HUES48 (cell line): ENCODE results near the gene DLX3.

ENCODE experiments used
- H3K27ac ChIP-seq: one replicate; pipeline ENCODE4 v1.7.0; 2013; ENCODE audit warnings: low read depth, low read length, inconsistent platforms
- H3K27me3 ChIP-seq: 2 replicates; pipeline ENCODE4 v1.6.1; 2013; ENCODE audit warnings: mild to moderate bottlenecking, low read length; ENCODE audit not compliant: control insufficient read depth, insufficient read depth
- H3K36me3 ChIP-seq: 2 replicates; pipeline ENCODE4 v1.6.1; 2013; ENCODE audit warnings: low read length; ENCODE audit not compliant: control insufficient read depth, insufficient read depth
- H3K4me1 ChIP-seq: 2 replicates; pipeline ENCODE4 v1.6.1; 2013; ENCODE audit warnings: mild to moderate bottlenecking, low read length; ENCODE audit not compliant: control insufficient read depth, insufficient read depth
- H3K4me3 ChIP-seq: 2 replicates; pipeline ENCODE4 v1.5.1; 2013; ENCODE audit warnings: mild to moderate bottlenecking, low read depth, low read length
- H3K9ac ChIP-seq: 2 replicates; pipeline ENCODE4 v1.6.1; 2013; ENCODE audit warnings: mild to moderate bottlenecking, low read depth, low read length, moderate library complexity
- H3K9me3 ChIP-seq: 2 replicates; pipeline ENCODE4 v1.6.1; 2013; ENCODE audit warnings: low read length; ENCODE audit not compliant: control insufficient read depth, insufficient read depth

Gene DLX3

GRCh38 chr17:49979748-49980479, 15.1 kb downstream of the DLX3 start:
- Histone ChIP-seq H3K27me3 (peaks cover 71% of the 10 kb centered on the region), H3K27ac (no peak overlapping the region), H3K36me3 (no peaks in the 10 kb centered on the region), H3K9ac (no peak overlapping the region), H3K9me3 (no peaks in the 10 kb centered on the region), H3K4me3 (no peak overlapping the region), H3K4me1 (peaks cover 29% of the 10 kb centered on the region)

- no peaks in the 10 kb centered on the region for H3K36me3 ChIP-seq
- H3K4me1 ChIP-seq, result peaks cover 26% of the 10 kb centered on the region
- no peak overlapping the region for H3K4me3 ChIP-seq
- peaks cover 77% of the 10 kb centered on the region for H3K27me3 ChIP-seq
- H3K9ac ChIP-seq, result no peak overlapping the region
- no peak overlapping the region for H3K27ac ChIP-seq
- H3K9me3 ChIP-seq, result no peaks in the 10 kb centered on the region
These were observed 16.5 kb downstream of the DLX3 start for GRCh38 chr17:49978501-49978900.

GRCh38 chr17:49977463-49978389, 17.3 kb downstream of the DLX3 start:
- H3K27ac ChIP-seq, result no peak overlapping the region
- H3K9me3 ChIP-seq, result no peaks in the 10 kb centered on the region
- peaks cover 81% of the 10 kb centered on the region for H3K27me3 ChIP-seq
- H3K9ac ChIP-seq, result no peak overlapping the region
- no peaks in the 10 kb centered on the region for H3K36me3 ChIP-seq
- H3K4me3 ChIP-seq, result no peak overlapping the region
- H3K4me1 ChIP-seq, result peaks cover 30% of the 10 kb centered on the region

DNA sequence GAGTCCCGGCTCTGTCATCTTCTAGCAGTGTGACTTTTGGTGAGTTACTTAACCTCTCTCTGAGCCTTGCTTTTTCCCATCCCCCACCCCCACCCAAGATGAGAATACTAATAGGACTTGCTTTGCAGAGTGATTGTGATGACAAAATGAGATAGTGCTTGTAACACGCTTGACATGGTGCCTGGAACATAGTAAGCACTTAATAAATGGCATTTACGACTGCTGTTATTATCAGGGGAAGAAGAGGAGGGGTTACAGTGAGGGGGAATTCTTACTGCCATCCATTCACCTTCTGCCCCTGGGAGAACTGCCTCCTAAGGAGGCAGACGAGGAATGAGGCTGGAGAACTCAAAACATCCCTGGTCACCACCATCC, 18.2 kb downstream of the DLX3 start:
- Histone ChIP-seq H3K36me3 (no peaks in the 10 kb centered on the region), H3K4me1 (peaks cover 36% of the 10 kb centered on the region), H3K27me3 (peaks cover 85% of the 10 kb centered on the region), H3K9me3 (no peaks in the 10 kb centered on the region), H3K27ac (no peak overlapping the region), H3K9ac (no peak overlapping the region), H3K4me3 (no peak overlapping the region)

DNA sequence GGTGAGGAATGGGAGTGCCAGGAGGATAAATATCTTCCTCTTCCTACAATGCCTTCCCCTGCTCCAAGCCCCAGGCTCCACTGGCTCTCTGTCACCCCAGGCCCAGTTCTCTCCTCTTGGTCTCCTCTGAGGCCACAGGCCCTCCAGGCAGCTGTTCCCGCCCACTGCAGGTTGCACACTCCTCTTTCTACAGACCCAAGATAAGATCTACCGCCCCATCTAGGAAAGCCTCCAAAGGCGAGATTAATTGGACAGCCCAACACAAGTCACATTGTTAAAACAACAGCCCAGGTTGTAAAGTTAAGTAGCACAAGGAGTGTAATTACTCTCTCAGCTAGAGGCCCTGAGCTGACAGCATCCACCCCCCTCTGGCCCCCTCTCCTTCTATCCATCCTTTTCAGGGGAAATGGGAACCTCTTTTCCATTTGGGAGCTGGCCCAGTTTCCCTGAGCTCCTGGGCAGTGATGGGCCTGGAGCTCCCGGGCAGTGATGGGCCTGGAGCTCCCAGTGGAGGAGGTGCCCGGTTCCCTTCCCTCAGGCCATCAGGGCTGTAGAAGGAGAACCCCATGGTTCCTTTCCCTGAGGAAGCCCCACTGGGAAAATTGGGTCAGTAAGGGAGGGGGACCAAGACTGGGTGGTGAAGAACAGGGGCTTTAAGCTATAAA, 18.7 kb downstream of the DLX3 start:
- Histone ChIP-seq H3K36me3 (no peaks in the 10 kb centered on the region), H3K27ac (no peak overlapping the region), H3K9me3 (no peaks in the 10 kb centered on the region), H3K27me3 (peaks cover 91% of the 10 kb centered on the region), H3K9ac (no peak overlapping the region), H3K4me1 (peaks cover 41% of the 10 kb centered on the region), H3K4me3 (no peak overlapping the region)

DNA sequence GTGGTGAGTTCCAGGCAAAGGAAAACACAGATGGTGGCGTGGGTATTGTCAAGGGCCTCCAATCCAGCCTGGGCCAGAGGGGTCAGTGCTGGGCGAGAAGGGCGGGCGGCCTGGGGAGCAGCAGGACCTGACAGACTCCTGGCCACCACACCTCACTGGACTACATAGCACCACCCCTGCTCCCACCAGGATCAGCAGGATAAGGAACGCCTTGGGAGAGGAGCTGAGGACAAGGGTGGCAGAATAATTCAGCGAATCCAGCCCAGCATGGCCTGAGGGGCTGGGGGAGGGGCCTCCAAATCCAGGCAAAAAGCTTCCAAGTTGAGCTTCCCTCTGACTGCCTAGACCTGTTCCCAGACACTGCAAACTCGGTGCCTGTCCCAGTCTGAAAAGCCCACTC, 19.5 kb downstream of the DLX3 start:
- no peaks in the 10 kb centered on the region; the same call in 1 of the 2 replicates for H3K9me3 ChIP-seq
- H3K27ac ChIP-seq, result no peak overlapping the region
- H3K9ac ChIP-seq, result no peak overlapping the region
- peaks cover 40% of the 10 kb centered on the region for H3K4me1 ChIP-seq
- H3K36me3 ChIP-seq, result no peaks in the 10 kb centered on the region
- no peak overlapping the region for H3K4me3 ChIP-seq
- H3K27me3 ChIP-seq, result peaks cover 98% of the 10 kb centered on the region

- Histone ChIP-seq H3K27me3 (peaks cover 100% of the 10 kb centered on the region), H3K27ac (no peak overlapping the region), H3K4me1 (peaks cover 35% of the 10 kb centered on the region), H3K36me3 (no peaks in the 10 kb centered on the region), H3K9ac (no peak overlapping the region), H3K9me3 (no peaks in the 10 kb centered on the region; the same call in 1 of the 2 replicates), H3K4me3 (no peak overlapping the region)
These were observed 21.8 kb downstream of the DLX3 start for GRCh38 chr17:49973271-49973615.

DNA sequence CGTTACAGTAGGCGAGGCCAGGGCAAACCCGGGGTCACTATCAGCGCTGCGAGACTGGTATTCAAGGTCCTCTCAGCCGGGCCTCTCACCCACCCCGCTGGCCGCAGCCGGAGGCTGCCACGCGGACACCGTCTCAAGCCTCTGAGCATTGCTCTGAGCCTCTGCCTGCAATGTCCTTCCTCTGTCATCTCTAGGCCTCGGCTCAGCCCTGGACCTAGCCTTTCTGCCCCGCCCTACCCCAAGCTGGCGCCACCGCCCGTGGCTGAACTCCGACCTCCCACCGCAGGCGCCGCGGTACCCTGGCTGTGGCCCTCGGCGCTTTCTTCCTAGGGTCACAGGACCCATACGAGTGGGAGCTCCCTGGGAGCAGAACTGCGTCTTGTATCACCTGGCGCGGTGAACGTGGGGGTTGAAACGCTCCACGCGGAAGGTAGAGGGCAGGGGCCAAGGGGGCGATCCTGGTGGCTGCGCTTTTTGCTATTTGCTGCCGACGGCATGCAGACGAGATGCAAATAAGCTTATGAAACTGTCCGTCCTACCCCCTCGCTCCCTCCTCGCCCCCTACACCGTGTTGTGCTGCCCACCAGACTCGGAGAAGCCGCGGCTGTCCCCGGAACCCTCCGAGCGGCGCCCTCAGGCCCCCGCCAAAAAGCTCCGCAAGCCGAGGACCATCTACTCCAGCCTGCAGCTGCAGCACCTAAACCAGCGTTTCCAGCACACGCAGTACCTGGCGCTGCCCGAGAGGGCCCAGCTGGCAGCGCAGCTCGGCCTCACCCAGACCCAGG, 22.3 kb downstream of the DLX3 start:
- Histone ChIP-seq H3K4me1 (peaks cover 34% of the 10 kb centered on the region), H3K36me3 (no peaks in the 10 kb centered on the region), H3K9ac (no peak overlapping the region), H3K4me3 (peak overlapping the region; percentile 41; the same call in 1 of the 2 replicates), H3K27ac (no peak overlapping the region), H3K27me3 (peaks cover 100% of the 10 kb centered on the region), H3K9me3 (no peaks in the 10 kb centered on the region; the same call in 1 of the 2 replicates)

DNA sequence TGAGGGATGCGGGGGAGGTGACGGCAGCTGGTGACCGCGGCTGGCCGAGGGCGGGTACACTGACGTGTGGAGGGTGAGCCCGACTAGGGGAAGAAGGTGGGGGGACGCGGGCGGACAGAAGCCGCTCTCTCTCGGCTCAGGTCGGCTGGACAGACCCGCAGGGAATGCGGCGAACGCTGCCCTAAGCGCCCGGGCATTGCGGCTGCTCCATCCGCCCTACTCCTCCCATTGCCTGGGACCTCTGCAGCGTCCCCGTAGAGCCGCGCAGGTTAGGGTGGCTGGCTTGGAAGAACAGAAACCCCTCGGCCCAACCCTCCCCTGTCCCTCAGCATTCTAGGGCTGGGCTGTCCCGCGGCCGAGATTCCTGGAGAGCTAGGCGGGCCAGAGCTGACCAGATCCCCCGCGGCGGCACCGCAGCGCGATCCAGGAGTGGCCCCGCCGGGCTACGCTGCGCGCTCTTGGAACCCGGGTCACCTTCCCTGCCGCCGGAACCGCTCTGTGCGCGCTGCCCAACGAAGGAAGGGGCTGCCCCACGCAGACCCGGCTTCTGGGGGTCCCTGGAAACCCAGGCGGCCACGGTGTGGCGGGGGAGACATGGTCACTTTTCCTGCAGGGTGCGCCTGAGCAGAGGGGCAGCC, 23.1 kb downstream of the DLX3 start:
- no peaks in the 10 kb centered on the region for H3K36me3 ChIP-seq
- H3K27me3 ChIP-seq, result peaks cover 100% of the 10 kb centered on the region
- peaks cover 33% of the 10 kb centered on the region for H3K4me1 ChIP-seq
- no peak overlapping the region for H3K9ac ChIP-seq
- peak overlapping the region; percentile 41; the same call in 1 of the 2 replicates for H3K4me3 ChIP-seq
- H3K9me3 ChIP-seq, result no peaks in the 10 kb centered on the region; the same call in 1 of the 2 replicates
- no peak overlapping the region for H3K27ac ChIP-seq
